GM12892 (cell line): ENCODE measurements around the gene ABCG8.

Experiments
- DNase-seq: peaks from one replicate; pipeline ENCODE4 v3.0.0; 2011; ENCODE audit not compliant: insufficient read length
- FAIRE-seq: peaks from 2 replicates; lab custom pipeline; 2011; peaks lifted over from hg19 to GRCh38; lab: Jason Lieb, UNC
- POLR2A ChIP-seq: IDR thresholded peaks from 2 replicates; pipeline ENCODE4 v1.6.1; 2011; ENCODE audit warnings: low read depth, low read length, control low read depth
- POLR2AphosphoS5 ChIP-seq: IDR thresholded peaks from 2 replicates; pipeline ENCODE4 v1.6.1; 2011; ENCODE audit warnings: low read depth, low read length, control low read depth
- TAF1 ChIP-seq: IDR thresholded peaks from 2 replicates; pipeline ENCODE4 v1.6.1; 2011; ENCODE audit warnings: low read depth, mild to moderate bottlenecking, control low read depth, low read length, borderline replicate concordance

Gene ABCG8

GRCh38 chr2:43810888-43811287, 27.9 kb upstream of the ABCG8 start:
- FAIRE-seq (no peak), DNase-seq (no peak)
- TF ChIP-seq POLR2A (no peak), TAF1 (no peak), POLR2AphosphoS5 (no peak)

GRCh38 chr2:43812006-43812405, 26.8 kb upstream of the ABCG8 start:
- DNase-seq (no peak), FAIRE-seq (no peak)
- TF ChIP-seq POLR2AphosphoS5 = no peak

GRCh38 chr2:43812947-43813346, 25.8 kb upstream of the ABCG8 start:
- no peak for DNase-seq
- TF ChIP-seq POLR2AphosphoS5 (no peak), POLR2A (no peak), TAF1 (no peak)
- FAIRE-seq = no peak

GRCh38 chr2:43814711-43815110, 24.1 kb upstream of the ABCG8 start:
- FAIRE-seq (no peak), DNase-seq (no peak)
- TF ChIP-seq POLR2AphosphoS5 = no peak
- TF ChIP-seq TAF1 = no peak
- no peak for TF ChIP-seq POLR2A

GRCh38 chr2:43818761-43819160, 20.0 kb upstream of the ABCG8 start:
- DNase-seq (no peak), FAIRE-seq (no peak)
- TF ChIP-seq POLR2AphosphoS5 (no peak), POLR2A (no peak), TAF1 (no peak)

- FAIRE-seq = no peak
- no peak for TF ChIP-seq POLR2AphosphoS5
- no peak for TF ChIP-seq POLR2A
- no peak for TF ChIP-seq TAF1
Observed at GRCh38 chr2:43819491-43820163, 19.1 kb upstream of the ABCG8 start.

GRCh38 chr2:43822839-43823238, 15.9 kb upstream of the ABCG8 start:
- TF ChIP-seq POLR2A (no peak), POLR2AphosphoS5 (no peak), TAF1 (no peak)
- DNase-seq = no peak
- FAIRE-seq = no peak

More at GRCh38 chr2:43819491-43820163, 19.1 kb upstream of the ABCG8 start:
- DNase-seq = no peak

- TF ChIP-seq TAF1 (no peak), POLR2A (no peak), POLR2AphosphoS5 (no peak)
- DNase-seq (no peak), FAIRE-seq (no peak)
Observed at GRCh38 chr2:43823751-43824150, 15.0 kb upstream of the ABCG8 start.

- DNase-seq = no peak
- FAIRE-seq = no peak
- no peak for TF ChIP-seq POLR2A
- no peak for TF ChIP-seq TAF1
- no peak for TF ChIP-seq POLR2AphosphoS5
Observed at GRCh38 chr2:43824512-43824911, 14.3 kb upstream of the ABCG8 start.

GRCh38 chr2:43824951-43825493, 13.7 kb upstream of the ABCG8 start:
- TF ChIP-seq POLR2A = no peak
- no peak for DNase-seq
- no peak for FAIRE-seq

- FAIRE-seq (no peak), DNase-seq (no peak)
- TF ChIP-seq POLR2AphosphoS5 (no peak), TAF1 (no peak), POLR2A (no peak)
Observed at GRCh38 chr2:43825841-43826240, 12.9 kb upstream of the ABCG8 start.
